22Rv1 (cell line): ENCODE measurements around the gene AREG.

Experiments
- ZFX ChIP-seq: fragments of 450-650 bp; IDR thresholded peaks from 2 replicates; pipeline ENCODE4 v1.6.1; 2017; ENCODE audit warnings: antibody characterized with exemption, borderline replicate concordance
- TF ChIP-seq, protein P1 (sequence below): fragments of 450-650 bp; IDR thresholded peaks from 2 replicates; pipeline ENCODE4 v1.5.1; 2017; ENCODE audit warnings: mild to moderate bottlenecking

DNA sequence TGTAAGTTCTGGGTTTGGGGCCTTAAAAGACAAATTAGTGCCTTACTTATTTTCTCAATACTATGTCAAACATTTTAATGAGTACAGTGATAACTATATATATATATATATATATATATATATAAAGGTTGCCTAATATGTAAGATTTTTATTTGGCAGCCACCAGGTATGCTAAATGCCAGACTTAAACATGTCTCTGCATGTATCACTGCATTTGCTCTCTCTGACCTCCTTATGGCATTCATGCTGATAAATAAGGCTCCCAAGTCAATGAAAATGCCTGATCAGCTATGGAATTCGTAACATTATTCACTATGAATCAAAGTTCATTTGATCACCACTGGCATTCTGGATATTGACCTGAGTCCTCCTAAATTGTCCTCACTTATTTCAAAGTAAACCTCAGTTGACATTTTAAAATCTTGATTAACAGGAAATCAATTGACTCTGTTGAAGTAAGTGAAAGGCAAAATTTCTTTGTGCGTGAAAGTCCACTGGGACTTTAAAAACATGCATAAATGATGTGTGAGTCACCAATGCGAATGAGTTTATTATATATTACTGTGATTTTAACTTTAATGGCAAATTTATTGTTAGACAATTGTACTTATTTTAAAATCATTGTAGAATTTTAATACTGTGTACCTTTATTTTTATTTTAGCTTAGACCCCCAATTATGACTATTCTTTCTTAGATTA is 29.2 kb upstream of the AREG start:
- TF ChIP-seq, protein P1, sequence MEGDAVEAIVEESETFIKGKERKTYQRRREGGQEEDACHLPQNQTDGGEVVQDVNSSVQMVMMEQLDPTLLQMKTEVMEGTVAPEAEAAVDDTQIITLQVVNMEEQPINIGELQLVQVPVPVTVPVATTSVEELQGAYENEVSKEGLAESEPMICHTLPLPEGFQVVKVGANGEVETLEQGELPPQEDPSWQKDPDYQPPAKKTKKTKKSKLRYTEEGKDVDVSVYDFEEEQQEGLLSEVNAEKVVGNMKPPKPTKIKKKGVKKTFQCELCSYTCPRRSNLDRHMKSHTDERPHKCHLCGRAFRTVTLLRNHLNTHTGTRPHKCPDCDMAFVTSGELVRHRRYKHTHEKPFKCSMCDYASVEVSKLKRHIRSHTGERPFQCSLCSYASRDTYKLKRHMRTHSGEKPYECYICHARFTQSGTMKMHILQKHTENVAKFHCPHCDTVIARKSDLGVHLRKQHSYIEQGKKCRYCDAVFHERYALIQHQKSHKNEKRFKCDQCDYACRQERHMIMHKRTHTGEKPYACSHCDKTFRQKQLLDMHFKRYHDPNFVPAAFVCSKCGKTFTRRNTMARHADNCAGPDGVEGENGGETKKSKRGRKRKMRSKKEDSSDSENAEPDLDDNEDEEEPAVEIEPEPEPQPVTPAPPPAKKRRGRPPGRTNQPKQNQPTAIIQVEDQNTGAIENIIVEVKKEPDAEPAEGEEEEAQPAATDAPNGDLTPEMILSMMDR = no peak
- TF ChIP-seq ZFX = no peak
